ENCODE data around the gene GMPS. TPM values are rescaled to one million over a fixed set of nuclear protein-coding genes. Genes with fewer than 3 reads are reported as not detected.

Gene GMPS
- total RNA-seq, 1 donor = 41.3 TPM

DNA sequence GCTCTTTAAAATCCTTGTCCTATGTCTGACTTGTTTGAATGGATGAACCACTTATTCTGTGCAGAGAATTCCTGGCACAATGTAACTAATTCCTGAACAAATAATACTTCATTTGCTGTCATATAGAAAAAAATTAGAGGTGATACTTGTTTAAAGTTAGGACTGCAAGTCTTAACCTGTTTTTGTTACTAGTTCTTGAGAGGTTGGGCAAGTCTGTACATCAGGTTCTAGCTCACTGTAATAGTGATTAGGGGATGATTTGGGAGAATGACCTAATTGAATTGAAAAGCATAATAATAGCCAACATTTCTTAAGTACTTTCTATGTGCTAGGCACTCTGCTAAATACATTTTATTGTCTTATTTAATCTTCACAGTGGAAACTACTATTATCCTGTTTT lies 49.3 kb downstream of the GMPS start:
- no peaks in the 10 kb centered on the region for H3K9me3 ChIP-seq (ENCODE audit: low read depth, low read length)
- H3K4me3 ChIP-seq (ENCODE audit: insufficient read depth, low read length) = no peak overlapping the region
- no peak overlapping the region for H3K4me2 ChIP-seq (ENCODE audit: insufficient read depth, low read length)
- no peak for DNase-seq (ENCODE audit: insufficient read length, low spot score, missing footprints)
- H3K27me3 ChIP-seq (ENCODE audit: insufficient read depth, low read length) = no peaks in the 10 kb centered on the region
- H3K36me3 ChIP-seq (ENCODE audit: insufficient read depth, low read length) = peaks cover 60% of the 10 kb centered on the region
- no peak overlapping the region for H2AFZ ChIP-seq (ENCODE audit: low read length)
- H3K27ac ChIP-seq (ENCODE audit: low read depth, low read length) = no peak overlapping the region
- no peaks in the 10 kb centered on the region for H3K79me2 ChIP-seq (ENCODE audit: insufficient read depth, low read length)
- no peaks in the 10 kb centered on the region for H4K20me1 ChIP-seq (ENCODE audit: insufficient read depth, low read length)
- no peaks in the 10 kb centered on the region for H3K4me1 ChIP-seq (ENCODE audit: insufficient read depth, low read length)
- TF ChIP-seq, protein P1, sequence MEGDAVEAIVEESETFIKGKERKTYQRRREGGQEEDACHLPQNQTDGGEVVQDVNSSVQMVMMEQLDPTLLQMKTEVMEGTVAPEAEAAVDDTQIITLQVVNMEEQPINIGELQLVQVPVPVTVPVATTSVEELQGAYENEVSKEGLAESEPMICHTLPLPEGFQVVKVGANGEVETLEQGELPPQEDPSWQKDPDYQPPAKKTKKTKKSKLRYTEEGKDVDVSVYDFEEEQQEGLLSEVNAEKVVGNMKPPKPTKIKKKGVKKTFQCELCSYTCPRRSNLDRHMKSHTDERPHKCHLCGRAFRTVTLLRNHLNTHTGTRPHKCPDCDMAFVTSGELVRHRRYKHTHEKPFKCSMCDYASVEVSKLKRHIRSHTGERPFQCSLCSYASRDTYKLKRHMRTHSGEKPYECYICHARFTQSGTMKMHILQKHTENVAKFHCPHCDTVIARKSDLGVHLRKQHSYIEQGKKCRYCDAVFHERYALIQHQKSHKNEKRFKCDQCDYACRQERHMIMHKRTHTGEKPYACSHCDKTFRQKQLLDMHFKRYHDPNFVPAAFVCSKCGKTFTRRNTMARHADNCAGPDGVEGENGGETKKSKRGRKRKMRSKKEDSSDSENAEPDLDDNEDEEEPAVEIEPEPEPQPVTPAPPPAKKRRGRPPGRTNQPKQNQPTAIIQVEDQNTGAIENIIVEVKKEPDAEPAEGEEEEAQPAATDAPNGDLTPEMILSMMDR (IDR thresholded peaks at IDR 0.05; ENCODE audit: extremely low read depth, low read depth, low read length) = no peak

GRCh38 chr3:155921486-155921885 lies 51.0 kb downstream of the GMPS start:
- Histone ChIP-seq H3K4me1 (ENCODE audit: insufficient read depth, low read length) (no peaks in the 10 kb centered on the region), H4K20me1 (ENCODE audit: insufficient read depth, low read length) (no peaks in the 10 kb centered on the region), H3K9me3 (ENCODE audit: low read depth, low read length) (no peaks in the 10 kb centered on the region), H3K36me3 (ENCODE audit: insufficient read depth, low read length) (peaks cover 60% of the 10 kb centered on the region), H3K27me3 (ENCODE audit: insufficient read depth, low read length) (no peaks in the 10 kb centered on the region), H3K4me2 (ENCODE audit: insufficient read depth, low read length) (no peak overlapping the region), H2AFZ (ENCODE audit: low read length) (no peak overlapping the region), H3K4me3 (ENCODE audit: insufficient read depth, low read length) (no peak overlapping the region), H3K27ac (ENCODE audit: low read depth, low read length) (no peak overlapping the region), H3K79me2 (ENCODE audit: insufficient read depth, low read length) (no peaks in the 10 kb centered on the region)
- DNase-seq (ENCODE audit: insufficient read length, low spot score, missing footprints) = no peak
- TF ChIP-seq, protein P1 (IDR thresholded peaks at IDR 0.05; ENCODE audit: extremely low read depth, low read depth, low read length) = no peak

GRCh38 chr3:155934230-155934629 lies 63.8 kb downstream of the GMPS start:
- no peak overlapping the region for H3K4me3 ChIP-seq (ENCODE audit: insufficient read depth, low read length)

DNA sequence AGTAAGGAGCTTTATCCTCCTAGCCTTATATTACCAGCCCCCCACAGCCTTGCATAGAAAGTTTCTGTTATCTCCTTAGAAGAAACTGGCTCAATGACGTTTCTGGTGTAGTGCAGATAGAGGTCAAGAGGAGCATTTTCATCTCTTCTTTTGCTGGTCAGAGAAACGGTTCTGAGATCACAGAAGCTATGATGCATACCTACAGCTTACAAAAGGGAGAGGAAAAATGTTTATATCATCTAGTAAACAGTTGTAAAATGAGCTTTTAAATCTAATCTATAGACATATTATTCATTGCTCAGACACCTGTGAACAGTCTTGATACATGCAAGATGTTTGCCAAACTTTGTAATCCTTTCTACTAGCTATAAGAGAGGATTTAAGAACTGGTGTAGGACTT lies 68.0 kb downstream of the GMPS start:
- no peak overlapping the region for H3K27ac ChIP-seq (ENCODE audit: low read depth, low read length)
- no peak overlapping the region for H2AFZ ChIP-seq (ENCODE audit: low read length)
- H3K4me2 ChIP-seq (ENCODE audit: insufficient read depth, low read length) = no peak overlapping the region
- no peaks in the 10 kb centered on the region for H3K79me2 ChIP-seq (ENCODE audit: insufficient read depth, low read length)
- H3K36me3 ChIP-seq (ENCODE audit: insufficient read depth, low read length) = peaks cover 37% of the 10 kb centered on the region
- TF ChIP-seq, protein P1 (IDR thresholded peaks at IDR 0.05; ENCODE audit: extremely low read depth, low read depth, low read length) = no peak
- no peak overlapping the region for H3K4me3 ChIP-seq (ENCODE audit: insufficient read depth, low read length)
- DNase-seq (ENCODE audit: insufficient read length, low spot score, missing footprints) = no peak
- H4K20me1 ChIP-seq (ENCODE audit: insufficient read depth, low read length) = no peaks in the 10 kb centered on the region
- no peaks in the 10 kb centered on the region for H3K27me3 ChIP-seq (ENCODE audit: insufficient read depth, low read length)
- H3K4me1 ChIP-seq (ENCODE audit: insufficient read depth, low read length) = no peaks in the 10 kb centered on the region
- no peaks in the 10 kb centered on the region for H3K9me3 ChIP-seq (ENCODE audit: low read depth, low read length)

More at GRCh38 chr3:155934230-155934629, 63.8 kb downstream of the GMPS start:
- peak; percentile 18 for DNase-seq (ENCODE audit: insufficient read length, low spot score, missing footprints)
- Histone ChIP-seq H3K4me2 (ENCODE audit: insufficient read depth, low read length) (no peak overlapping the region), H4K20me1 (ENCODE audit: insufficient read depth, low read length) (no peaks in the 10 kb centered on the region), H3K79me2 (ENCODE audit: insufficient read depth, low read length) (no peaks in the 10 kb centered on the region), H3K9me3 (ENCODE audit: low read depth, low read length) (no peaks in the 10 kb centered on the region), H3K36me3 (ENCODE audit: insufficient read depth, low read length) (peaks cover 43% of the 10 kb centered on the region), H3K27ac (ENCODE audit: low read depth, low read length) (peak overlapping the region; percentile 33), H2AFZ (ENCODE audit: low read length) (no peak overlapping the region), H3K27me3 (ENCODE audit: insufficient read depth, low read length) (no peaks in the 10 kb centered on the region), H3K4me1 (ENCODE audit: insufficient read depth, low read length) (no peaks in the 10 kb centered on the region)
- TF ChIP-seq, protein P1 (IDR thresholded peaks at IDR 0.05; ENCODE audit: extremely low read depth, low read depth, low read length) = peak; percentile 33
